ENCODE results near the gene UBALD2. TPM values are rescaled to one million over a fixed set of nuclear protein-coding genes. Genes with fewer than 3 reads are reported as not detected.
A peak's percentile ranks its signal among the peaks of the same experiment; 100 is the strongest.

The UBALD2 gene
- polyA plus RNA-seq, 3 donors: 1.4 to 88.6 (median 2.2) TPM

- H3K27ac Mint-ChIP-seq: peak overlapping the region in 1 of 7 donors; percentile 18
Observed at GRCh38 chr17:76278268-76278908, 13.2 kb downstream of the UBALD2 start.

More at GRCh38 chr17:76278268-76278908, 13.2 kb downstream of the UBALD2 start:
- Histone ChIP-seq H3K4me2 (replicated peaks; ENCODE audit: extremely low read depth, low read length, poor library complexity, severe bottlenecking) (no peak overlapping the region), H3K4me3 (replicated peaks in 1 of 3; ENCODE audit: low read depth in 2 of 3, low read length in 3 of 3) (no peak overlapping the region), H3K27me3 (ENCODE audit: control insufficient read depth in 2 of 2, insufficient read depth in 2 of 2, low read length in 2 of 2) (no peaks in the 10 kb centered on the region), H4K20me1 (ENCODE audit: insufficient read depth, low read length) (no peaks in the 10 kb centered on the region), H3K36me3 (replicated peaks in 1 of 2; ENCODE audit: control insufficient read depth in 1 of 2, insufficient read depth in 2 of 2, low read length in 2 of 2) (no peaks in the 10 kb centered on the region), H3K27ac (ENCODE audit: low read depth in 1 of 2, low read length in 2 of 2) (no peak overlapping the region), H3K9ac (ENCODE audit: insufficient read depth, low read length, poor library complexity, severe bottlenecking) (no peak overlapping the region), H3K79me2 (ENCODE audit: insufficient read depth, low read length) (no peaks in the 10 kb centered on the region), H3K4me1 (ENCODE audit: control insufficient read depth in 1 of 2, insufficient read depth in 2 of 2, low read length in 2 of 2) (peaks cover 7 to 9% of the 10 kb centered on the region in 2 donors), H3K9me3 (replicated peaks in 1 of 2; ENCODE audit: control insufficient read depth in 1 of 2, insufficient read depth in 1 of 2, low read length in 2 of 2) (no peaks in the 10 kb centered on the region), H2AFZ (ENCODE audit: insufficient read depth, low read depth, low read length, poor library complexity, severe bottlenecking) (no peak overlapping the region)
- Mint-ChIP-seq H3K4me1 (peaks cover 5% of the 10 kb centered on the region), H3K4me3 (no peak overlapping the region), H3K9me3 (no peaks in the 10 kb centered on the region), H3K27me3 (ENCODE audit: low read depth in 3 of 3) (peaks cover 2 to 5% (median 5%) of the 10 kb centered on the region in 3 donors), H3K36me3 (no peaks in the 10 kb centered on the region)
- intact Hi-C loops (cut with micrococcal nuclease): loop anchor here in 1 of 2 donors (2.0 to 10.0 kb wide), 3 partner anchors 36 to 158 kb away; partner anchors contain the start of gene RNF157
- no peak for TF ChIP-seq CTCF (IDR thresholded peaks at IDR 0.05)
- 92% methylated on average over 15 of the region's 19 CpGs for WGBS (ENCODE audit: insufficient coverage)
- no peak for DNase-seq

Measured in CD14-positive monocyte (primary cell).